CD4-positive, alpha-beta T cell (primary cell): Measurements from ENCODE around the gene AMBRA1. TPM values are rescaled to one million over a fixed set of nuclear protein-coding genes. Genes with fewer than 3 reads are reported as not detected.

ENCODE experiments used
- ATAC-seq: fragments of 200-7000 bp; cut with Tn5 transposase; one replicate; pipeline ENCODE4 v1.10.0; 2022; ENCODE audit warnings: mild to moderate bottlenecking; ENCODE audit not compliant: poor library complexity
- CTCF ChIA-PET: fragments of 350-600 bp; sonication (Branson Sonifier 250); formaldehyde crosslinking; loops from one replicate; lab custom pipeline; 2021; ENCODE audit warnings: antibody characterized with exemption, inconsistent platforms; lab: Charles Lee
- POLR2A ChIA-PET: fragments of 350-600 bp; sonication (Branson Sonifier 250); formaldehyde crosslinking; loops from one replicate; lab custom pipeline; 2021; ENCODE audit warnings: antibody characterized with exemption, inconsistent platforms; lab: Charles Lee
- DNase-seq, 14 experiments: peaks; one replicate each; pipeline ENCODE4 v3.0.0-alpha.2; 2013 to 2020; ENCODE audit warnings: mixed read lengths in 2 of 14
- H3K27ac ChIP-seq, 2 donors: one replicate each; pipeline versions ENCODE4 v1.5.1 to v1.7.0; 2013; ENCODE audit warnings: low read length in 2 of 2, low read depth in 1 of 2, mild to moderate bottlenecking in 1 of 2
- H3K27me3 ChIP-seq, 2 experiments: 1 replicate in 1 of 2; 2 replicates in 1 of 2; pipeline versions ENCODE4 v1.6.1 to v1.7.0; 2013; ENCODE audit warnings: low read length in 2 of 2, control low read depth in 1 of 2, mild to moderate bottlenecking in 1 of 2, moderate library complexity in 1 of 2; ENCODE audit not compliant: insufficient read depth in 2 of 2, control insufficient read depth in 1 of 2
- H3K36me3 ChIP-seq: one replicate; pipeline ENCODE4 v1.6.1; 2013; ENCODE audit warnings: low read length, control low read depth; ENCODE audit not compliant: insufficient read depth
- H3K4me1 ChIP-seq: one replicate; pipeline ENCODE4 v1.6.1; 2013; ENCODE audit warnings: low read length, control low read depth; ENCODE audit not compliant: insufficient read depth
- H3K4me3 ChIP-seq: one replicate; pipeline ENCODE4 v1.5.1; 2013; ENCODE audit warnings: mild to moderate bottlenecking, low read length, moderate library complexity
- H3K9me3 ChIP-seq, 2 experiments: 1 replicate in 1 of 2; 2 replicates in 1 of 2; pipeline versions ENCODE4 v1.6.1 to v1.7.0; 2013; ENCODE audit warnings: low read length in 2 of 2, mild to moderate bottlenecking in 2 of 2, control low read depth in 1 of 2, moderate library complexity in 1 of 2; ENCODE audit not compliant: control insufficient read depth in 1 of 2, insufficient read depth in 1 of 2
- H3K27ac Mint-ChIP-seq: one replicate; pipeline ENCODE4 v1.8.0; 2020; ENCODE audit warnings: mixed read lengths
- H3K27me3 Mint-ChIP-seq: one replicate; pipeline ENCODE4 v1.8.0; 2021; ENCODE audit warnings: mixed read lengths
- H3K36me3 Mint-ChIP-seq: one replicate; pipeline ENCODE4 v1.8.0; 2021; ENCODE audit warnings: low read depth, mixed read lengths
- H3K4me1 Mint-ChIP-seq: one replicate; pipeline ENCODE4 v1.8.0; 2021; ENCODE audit warnings: low read depth, mixed read lengths
- H3K4me3 Mint-ChIP-seq: one replicate; pipeline ENCODE4 v1.8.0; 2020; ENCODE audit warnings: mild to moderate bottlenecking, mixed read lengths
- H3K9me3 Mint-ChIP-seq: one replicate; pipeline ENCODE4 v1.8.0; 2020; ENCODE audit warnings: mixed read lengths
- CTCF ChIP-seq: fragments of 200-600 bp; IDR thresholded peaks from one replicate; pipeline ENCODE4 v1.8.0; 2022; ENCODE audit warnings: antibody characterized with exemption, mild to moderate bottlenecking
- intact Hi-C, 2 experiments: fragments of 100-400 bp; cut with DNase I in 1 of 2; cut with micrococcal nuclease in 1 of 2; formaldehyde crosslinking; loops; one replicate each; pipeline versions ENCODE4 v1.15.1 to v1.9.0; 2023 to 2025; cut with DNase I, micrococcal nuclease
- total RNA-seq, 174 experiments: library from RNA in 2 of 174; stranded (reverse) in 2 of 174; gene quantifications; one replicate each; pipeline ENCODE4 v1.2.3 and lab custom pipeline; 2021 to 2026

The AMBRA1 gene
- total RNA-seq, 2 experiments from 2014 or later: 29.4 to 31.9 TPM

GRCh38 chr11:46351606-46352005, 242.2 kb downstream of the AMBRA1 start:
- CTCF ChIA-PET: interaction anchor here (0.8 to 3.5 kb wide), 14 partner anchors 9 to 386 kb away, joined by 3 to 40 read pairs (median 4); partner anchors contain the start of gene ATG13
- H3K27me3 Mint-ChIP-seq: no peaks in the 10 kb centered on the region
- TF ChIP-seq CTCF: no peak
- ATAC-seq: no peak
- Histone ChIP-seq H3K9me3 (no peaks in the 10 kb centered on the region), H3K36me3 (peaks cover 38% of the 10 kb centered on the region), H3K27me3 (no peaks in the 10 kb centered on the region), H3K27ac (peak overlapping the region; percentile 71 to 77), H3K4me3 (peak overlapping the region; percentile 56), H3K4me1 (peaks cover 87% of the 10 kb centered on the region)
- no peak for DNase-seq
- peaks cover 73% of the 10 kb centered on the region for H3K4me1 Mint-ChIP-seq
- H3K4me3 Mint-ChIP-seq: peak overlapping the region; percentile 75
- intact Hi-C loops: loop anchor here (1.0 to 5.0 kb wide), 3 partner anchors 16 to 186 kb away; no protein-coding TSS in a partner anchor
- POLR2A ChIA-PET: interaction anchor here (0.9 to 14.3 kb wide), 10 partner anchors 9 to 349 kb away, joined by 3 to 266 read pairs (median 8); partner anchors contain the start of gene ZNF408
- H3K9me3 Mint-ChIP-seq: no peaks in the 10 kb centered on the region
- peaks cover 51% of the 10 kb centered on the region for H3K36me3 Mint-ChIP-seq
- peak overlapping the region; percentile 89 for H3K27ac Mint-ChIP-seq

DNA sequence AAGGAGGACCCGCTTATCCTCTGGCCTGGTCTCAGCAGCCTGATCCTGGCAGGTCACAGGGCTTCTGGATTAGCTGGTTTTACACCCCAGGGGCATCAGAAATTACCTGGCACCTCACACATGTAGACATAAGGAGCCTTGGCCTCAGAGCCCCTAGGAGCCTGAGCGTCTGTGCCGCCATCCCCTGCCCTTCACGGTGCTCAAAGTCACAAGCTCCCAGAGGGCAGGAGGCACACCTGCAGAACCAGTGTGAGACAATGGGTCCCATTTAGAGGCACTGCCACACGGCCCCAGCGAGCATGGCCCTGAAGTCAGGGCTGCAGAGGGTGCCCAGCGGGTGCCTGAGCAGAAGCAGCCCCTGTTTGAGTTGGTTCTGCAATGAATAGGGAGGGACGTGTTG, 242.7 kb downstream of the AMBRA1 start:
- no peak for DNase-seq
- Mint-ChIP-seq H3K36me3 (peaks cover 51% of the 10 kb centered on the region), H3K27ac (peak overlapping the region; percentile 89), H3K4me1 (peaks cover 73% of the 10 kb centered on the region), H3K4me3 (peak overlapping the region; percentile 75), H3K9me3 (no peaks in the 10 kb centered on the region), H3K27me3 (no peaks in the 10 kb centered on the region)
- ATAC-seq: no peak
- ChIA-PET POLR2A (interaction anchor here (1.1 to 14.3 kb wide), 4 partner anchors 9 to 18 kb away, joined by 3 to 266 read pairs (median 8); no protein-coding TSS in a partner anchor), CTCF (interaction anchor here (0.8 to 3.5 kb wide), 6 partner anchors 10 to 38 kb away, joined by 3 to 40 read pairs (median 14); no protein-coding TSS in a partner anchor)
- H3K27me3 ChIP-seq: no peaks in the 10 kb centered on the region
- TF ChIP-seq CTCF: no peak
- no peaks in the 10 kb centered on the region for H3K9me3 ChIP-seq
- intact Hi-C loops: loop anchor here (5.0 kb wide), 2 partner anchors 54 to 186 kb away; no protein-coding TSS in a partner anchor
- H3K4me3 ChIP-seq: peak overlapping the region; percentile 56
- H3K4me1 ChIP-seq: peaks cover 87% of the 10 kb centered on the region
- H3K36me3 ChIP-seq: peaks cover 35% of the 10 kb centered on the region
- peak overlapping the region; percentile 59 to 65 for H3K27ac ChIP-seq

DNA sequence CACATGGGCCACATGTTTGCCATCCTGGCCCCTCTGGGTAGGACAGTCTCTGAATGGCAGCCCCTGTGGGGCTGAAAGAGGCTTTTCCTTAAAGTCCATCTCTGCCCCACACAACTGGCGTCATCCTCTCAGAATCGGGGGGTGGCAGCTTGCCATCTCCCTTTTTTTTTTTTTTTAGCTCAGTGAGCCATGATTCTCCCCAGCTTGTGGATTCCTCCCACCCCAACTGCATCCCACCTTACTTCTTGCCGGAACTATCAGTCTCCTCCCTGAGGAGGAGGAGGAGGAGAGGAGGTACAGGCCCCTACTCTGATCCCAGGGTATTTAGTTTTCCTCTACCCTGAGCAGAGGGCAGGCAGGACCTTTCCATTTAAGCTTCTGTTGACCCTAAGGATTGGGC, 243.1 kb downstream of the AMBRA1 start:
- DNase-seq (no peak), ATAC-seq (no peak)
- Mint-ChIP-seq H3K36me3 (peaks cover 47% of the 10 kb centered on the region), H3K27ac (peak overlapping the region; percentile 89), H3K4me1 (peaks cover 75% of the 10 kb centered on the region), H3K27me3 (no peaks in the 10 kb centered on the region), H3K9me3 (no peaks in the 10 kb centered on the region), H3K4me3 (peak overlapping the region; percentile 66)
- TF ChIP-seq CTCF: no peak
- H3K36me3 ChIP-seq: peaks cover 32% of the 10 kb centered on the region
- ChIA-PET CTCF (interaction anchor here (1.5 to 3.5 kb wide), 3 partner anchors 11 to 38 kb away, joined by 4 to 40 read pairs (median 32); no protein-coding TSS in a partner anchor), POLR2A (interaction anchor here (1.1 to 14.3 kb wide), 3 partner anchors 8 to 18 kb away, joined by 4 to 266 read pairs (median 10); no protein-coding TSS in a partner anchor)
- peak overlapping the region; percentile 59 to 65 for H3K27ac ChIP-seq
- H3K27me3 ChIP-seq: no peaks in the 10 kb centered on the region
- peaks cover 87% of the 10 kb centered on the region for H3K4me1 ChIP-seq
- intact Hi-C loops: loop anchor here (1.0 to 5.0 kb wide), 3 partner anchors 31 to 187 kb away; partner anchors contain the start of gene MDK (in 1 of the 2)
- no peaks in the 10 kb centered on the region for H3K9me3 ChIP-seq
- no peak overlapping the region for H3K4me3 ChIP-seq
